Fibroblast of lung (primary cell): ENCODE measurements around the gene GPR107.

Source experiments
- EZH2 ChIP-seq: IDR thresholded peaks from 2 replicates; pipeline ENCODE4 v1.5.1; 2012; ENCODE audit warnings: low read length, control low read depth, mild to moderate bottlenecking; ENCODE audit errors: missing control alignments
- TF ChIP-seq, protein P1 (sequence below), 2 donors: IDR thresholded peaks in 1 of 2; conservative IDR thresholded peaks in 1 of 2; 1 replicate in 1 of 2; 2 replicates in 1 of 2; pipeline ENCODE4 v1.5.1; 2011 to 2012; ENCODE audit warnings: low read length in 2 of 2, control low read depth in 1 of 2, inconsistent platforms in 1 of 2, low read depth in 1 of 2, mild to moderate bottlenecking in 1 of 2

DNA sequence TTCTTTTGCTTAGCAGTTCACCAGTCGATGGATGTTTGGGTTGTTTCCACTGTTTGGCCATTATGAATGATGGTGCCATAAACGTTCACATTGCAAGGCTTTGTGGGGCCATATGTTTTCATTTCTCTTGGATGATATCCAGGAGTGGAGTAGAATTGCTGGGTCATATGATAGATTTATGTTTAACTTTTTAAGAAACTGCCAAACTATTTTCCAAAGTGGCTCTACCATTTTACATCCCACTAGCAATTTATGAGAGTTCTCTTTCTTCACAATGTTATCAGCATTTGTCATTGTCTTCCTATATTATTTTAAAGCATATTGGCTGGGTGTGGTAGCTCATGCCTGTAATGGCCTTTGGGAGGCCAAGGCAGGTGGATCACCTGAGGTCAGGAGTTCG, 5.2 kb downstream of the GPR107 start:
- TF ChIP-seq, protein P1, sequence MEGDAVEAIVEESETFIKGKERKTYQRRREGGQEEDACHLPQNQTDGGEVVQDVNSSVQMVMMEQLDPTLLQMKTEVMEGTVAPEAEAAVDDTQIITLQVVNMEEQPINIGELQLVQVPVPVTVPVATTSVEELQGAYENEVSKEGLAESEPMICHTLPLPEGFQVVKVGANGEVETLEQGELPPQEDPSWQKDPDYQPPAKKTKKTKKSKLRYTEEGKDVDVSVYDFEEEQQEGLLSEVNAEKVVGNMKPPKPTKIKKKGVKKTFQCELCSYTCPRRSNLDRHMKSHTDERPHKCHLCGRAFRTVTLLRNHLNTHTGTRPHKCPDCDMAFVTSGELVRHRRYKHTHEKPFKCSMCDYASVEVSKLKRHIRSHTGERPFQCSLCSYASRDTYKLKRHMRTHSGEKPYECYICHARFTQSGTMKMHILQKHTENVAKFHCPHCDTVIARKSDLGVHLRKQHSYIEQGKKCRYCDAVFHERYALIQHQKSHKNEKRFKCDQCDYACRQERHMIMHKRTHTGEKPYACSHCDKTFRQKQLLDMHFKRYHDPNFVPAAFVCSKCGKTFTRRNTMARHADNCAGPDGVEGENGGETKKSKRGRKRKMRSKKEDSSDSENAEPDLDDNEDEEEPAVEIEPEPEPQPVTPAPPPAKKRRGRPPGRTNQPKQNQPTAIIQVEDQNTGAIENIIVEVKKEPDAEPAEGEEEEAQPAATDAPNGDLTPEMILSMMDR (conservative IDR thresholded peaks at IDR 0.05 in 1 of 2, IDR thresholded peaks at IDR 0.05 in 1 of 2; ENCODE audit: low read depth in 1 of 2, low read length in 2 of 2): no peak
- no peak for TF ChIP-seq EZH2
